Measurements from ENCODE around the gene TRAPPC6A.

TRAPPC6A gene

GRCh38 chr19:45133661-45134060, 44.4 kb downstream of the TRAPPC6A start:
- Histone ChIP-seq H3K27me3 (ENCODE audit: control insufficient read depth, insufficient read depth, low read length) (no peaks in the 10 kb centered on the region), H3K4me3 (ENCODE audit: low read length) (no peak overlapping the region), H3K27ac (ENCODE audit: low read length) (no peak overlapping the region), H3K4me1 (ENCODE audit: control insufficient read depth, low read depth, low read length) (peaks cover 13% of the 10 kb centered on the region), H3K9ac (ENCODE audit: low read length) (no peak overlapping the region), H3K36me3 (ENCODE audit: control insufficient read depth, low read depth, low read length) (no peaks in the 10 kb centered on the region), H3K9me3 (ENCODE audit: control insufficient read depth, low read depth, low read length) (no peaks in the 10 kb centered on the region)

GRCh38 chr19:45130888-45131615, 47.0 kb downstream of the TRAPPC6A start:
- no peaks in the 10 kb centered on the region for H3K9me3 ChIP-seq (ENCODE audit: control insufficient read depth, low read depth, low read length)
- H3K9ac ChIP-seq (ENCODE audit: low read length): no peak overlapping the region
- H3K36me3 ChIP-seq (ENCODE audit: control insufficient read depth, low read depth, low read length): no peaks in the 10 kb centered on the region
- H3K27ac ChIP-seq (ENCODE audit: low read length): no peak overlapping the region
- no peak overlapping the region for H3K4me3 ChIP-seq (ENCODE audit: low read length)
- H3K4me1 ChIP-seq (ENCODE audit: control insufficient read depth, low read depth, low read length): peaks cover 5% of the 10 kb centered on the region
- H3K27me3 ChIP-seq (ENCODE audit: control insufficient read depth, insufficient read depth, low read length): no peaks in the 10 kb centered on the region

- Histone ChIP-seq H3K27me3 (ENCODE audit: control insufficient read depth, insufficient read depth, low read length) (no peaks in the 10 kb centered on the region), H3K9ac (ENCODE audit: low read length) (no peak overlapping the region), H3K9me3 (ENCODE audit: control insufficient read depth, low read depth, low read length) (no peaks in the 10 kb centered on the region), H3K4me3 (ENCODE audit: low read length) (no peak overlapping the region), H3K4me1 (ENCODE audit: control insufficient read depth, low read depth, low read length) (peaks cover 5% of the 10 kb centered on the region), H3K27ac (ENCODE audit: low read length) (no peak overlapping the region), H3K36me3 (ENCODE audit: control insufficient read depth, low read depth, low read length) (no peaks in the 10 kb centered on the region)
These were observed 47.8 kb downstream of the TRAPPC6A start for GRCh38 chr19:45130236-45130635.

GRCh38 chr19:45128806-45129205, 49.2 kb downstream of the TRAPPC6A start:
- H3K27me3 ChIP-seq (ENCODE audit: control insufficient read depth, insufficient read depth, low read length): no peaks in the 10 kb centered on the region
- H3K9me3 ChIP-seq (ENCODE audit: control insufficient read depth, low read depth, low read length): no peaks in the 10 kb centered on the region
- no peaks in the 10 kb centered on the region for H3K36me3 ChIP-seq (ENCODE audit: control insufficient read depth, low read depth, low read length)
- H3K4me3 ChIP-seq (ENCODE audit: low read length): no peak overlapping the region
- H3K27ac ChIP-seq (ENCODE audit: low read length): no peak overlapping the region
- no peak overlapping the region for H3K9ac ChIP-seq (ENCODE audit: low read length)
- peaks cover 5% of the 10 kb centered on the region for H3K4me1 ChIP-seq (ENCODE audit: control insufficient read depth, low read depth, low read length)

- Histone ChIP-seq H3K36me3 (ENCODE audit: control insufficient read depth, low read depth, low read length) (no peaks in the 10 kb centered on the region), H3K9ac (ENCODE audit: low read length) (no peak overlapping the region), H3K4me1 (ENCODE audit: control insufficient read depth, low read depth, low read length) (peaks cover 5% of the 10 kb centered on the region), H3K9me3 (ENCODE audit: control insufficient read depth, low read depth, low read length) (no peaks in the 10 kb centered on the region), H3K27me3 (ENCODE audit: control insufficient read depth, insufficient read depth, low read length) (no peaks in the 10 kb centered on the region), H3K4me3 (ENCODE audit: low read length) (no peak overlapping the region), H3K27ac (ENCODE audit: low read length) (no peak overlapping the region)
These were observed 49.9 kb downstream of the TRAPPC6A start for GRCh38 chr19:45128146-45128545.

- Histone ChIP-seq H3K36me3 (ENCODE audit: control insufficient read depth, low read depth, low read length) (no peaks in the 10 kb centered on the region), H3K27ac (ENCODE audit: low read length) (no peak overlapping the region), H3K27me3 (ENCODE audit: control insufficient read depth, insufficient read depth, low read length) (no peaks in the 10 kb centered on the region), H3K9me3 (ENCODE audit: control insufficient read depth, low read depth, low read length) (no peaks in the 10 kb centered on the region), H3K4me1 (ENCODE audit: control insufficient read depth, low read depth, low read length) (peaks cover 5% of the 10 kb centered on the region), H3K9ac (ENCODE audit: low read length) (no peak overlapping the region), H3K4me3 (ENCODE audit: low read length) (no peak overlapping the region)
These were observed 51.4 kb downstream of the TRAPPC6A start for GRCh38 chr19:45126654-45127053.

- peaks cover 5% of the 10 kb centered on the region for H3K4me1 ChIP-seq (ENCODE audit: control insufficient read depth, low read depth, low read length)
- H3K9me3 ChIP-seq (ENCODE audit: control insufficient read depth, low read depth, low read length): no peaks in the 10 kb centered on the region
- H3K4me3 ChIP-seq (ENCODE audit: low read length): no peak overlapping the region
- H3K36me3 ChIP-seq (ENCODE audit: control insufficient read depth, low read depth, low read length): no peaks in the 10 kb centered on the region
- H3K27ac ChIP-seq (ENCODE audit: low read length): no peak overlapping the region
- no peaks in the 10 kb centered on the region for H3K27me3 ChIP-seq (ENCODE audit: control insufficient read depth, insufficient read depth, low read length)
- no peak overlapping the region for H3K9ac ChIP-seq (ENCODE audit: low read length)
These were observed 52.0 kb downstream of the TRAPPC6A start for GRCh38 chr19:45125975-45126493.

GRCh38 chr19:45125360-45125759, 52.7 kb downstream of the TRAPPC6A start:
- Histone ChIP-seq H3K9me3 (ENCODE audit: control insufficient read depth, low read depth, low read length) (no peaks in the 10 kb centered on the region), H3K4me1 (ENCODE audit: control insufficient read depth, low read depth, low read length) (no peaks in the 10 kb centered on the region), H3K36me3 (ENCODE audit: control insufficient read depth, low read depth, low read length) (no peaks in the 10 kb centered on the region), H3K27ac (ENCODE audit: low read length) (no peak overlapping the region), H3K27me3 (ENCODE audit: control insufficient read depth, insufficient read depth, low read length) (no peaks in the 10 kb centered on the region), H3K9ac (ENCODE audit: low read length) (no peak overlapping the region), H3K4me3 (ENCODE audit: low read length) (no peak overlapping the region)

GRCh38 chr19:45124021-45124420, 54.0 kb downstream of the TRAPPC6A start:
- Histone ChIP-seq H3K27ac (ENCODE audit: low read length) (no peak overlapping the region), H3K36me3 (ENCODE audit: control insufficient read depth, low read depth, low read length) (no peaks in the 10 kb centered on the region), H3K9me3 (ENCODE audit: control insufficient read depth, low read depth, low read length) (no peaks in the 10 kb centered on the region), H3K27me3 (ENCODE audit: control insufficient read depth, insufficient read depth, low read length) (no peaks in the 10 kb centered on the region), H3K4me1 (ENCODE audit: control insufficient read depth, low read depth, low read length) (no peaks in the 10 kb centered on the region), H3K4me3 (ENCODE audit: low read length) (no peak overlapping the region), H3K9ac (ENCODE audit: low read length) (no peak overlapping the region)

- Histone ChIP-seq H3K9me3 (ENCODE audit: control insufficient read depth, low read depth, low read length) (no peaks in the 10 kb centered on the region), H3K4me3 (ENCODE audit: low read length) (no peak overlapping the region), H3K4me1 (ENCODE audit: control insufficient read depth, low read depth, low read length) (no peaks in the 10 kb centered on the region), H3K9ac (ENCODE audit: low read length) (no peak overlapping the region), H3K27ac (ENCODE audit: low read length) (no peak overlapping the region), H3K36me3 (ENCODE audit: control insufficient read depth, low read depth, low read length) (no peaks in the 10 kb centered on the region), H3K27me3 (ENCODE audit: control insufficient read depth, insufficient read depth, low read length) (no peaks in the 10 kb centered on the region)
These were observed 54.6 kb downstream of the TRAPPC6A start for GRCh38 chr19:45123440-45123850.

- Histone ChIP-seq H3K27me3 (ENCODE audit: control insufficient read depth, insufficient read depth, low read length) (no peaks in the 10 kb centered on the region), H3K36me3 (ENCODE audit: control insufficient read depth, low read depth, low read length) (no peaks in the 10 kb centered on the region), H3K4me1 (ENCODE audit: control insufficient read depth, low read depth, low read length) (no peaks in the 10 kb centered on the region), H3K27ac (ENCODE audit: low read length) (no peak overlapping the region), H3K9ac (ENCODE audit: low read length) (no peak overlapping the region), H3K4me3 (ENCODE audit: low read length) (no peak overlapping the region), H3K9me3 (ENCODE audit: control insufficient read depth, low read depth, low read length) (no peaks in the 10 kb centered on the region)
These were observed 55.2 kb downstream of the TRAPPC6A start for GRCh38 chr19:45122832-45123231.

- H3K27me3 ChIP-seq (ENCODE audit: control insufficient read depth, insufficient read depth, low read length): no peaks in the 10 kb centered on the region
- H3K9me3 ChIP-seq (ENCODE audit: control insufficient read depth, low read depth, low read length): no peaks in the 10 kb centered on the region
- no peak overlapping the region for H3K4me3 ChIP-seq (ENCODE audit: low read length)
- no peak overlapping the region for H3K27ac ChIP-seq (ENCODE audit: low read length)
- no peaks in the 10 kb centered on the region for H3K36me3 ChIP-seq (ENCODE audit: control insufficient read depth, low read depth, low read length)
- H3K4me1 ChIP-seq (ENCODE audit: control insufficient read depth, low read depth, low read length): no peaks in the 10 kb centered on the region
- no peak overlapping the region for H3K9ac ChIP-seq (ENCODE audit: low read length)
These were observed 56.2 kb downstream of the TRAPPC6A start for GRCh38 chr19:45121827-45122345.
